Activated T-helper 17 cell treated with anti-CD3 and anti-CD28 coated beads, Interleukin-2, amount 50 U/mL, for 72 hours (primary cell): ENCODE measurements around the gene SLC7A14. TPM values are rescaled to one million over a fixed set of nuclear protein-coding genes. Genes with fewer than 3 reads are reported as not detected.

Experiments used
- ATAC-seq: fragments of 150-1000 bp; cut with Tn5 transposase; replicated peaks from 2 replicates; pipeline ENCODE4 v1.10.0; 2021; ENCODE audit warnings: mild to moderate bottlenecking, moderate library complexity
- H3K27ac Mint-ChIP-seq: one replicate; pipeline ENCODE4 v1.8.0; 2022; ENCODE audit warnings: mixed read lengths
- H3K27me3 Mint-ChIP-seq: one replicate; pipeline ENCODE4 v1.8.0; 2022; ENCODE audit warnings: mixed read lengths
- H3K36me3 Mint-ChIP-seq: one replicate; pipeline ENCODE4 v1.8.0; 2022; ENCODE audit warnings: low read depth, mild to moderate bottlenecking, mixed read lengths
- H3K4me1 Mint-ChIP-seq: one replicate; pipeline ENCODE4 v1.8.0; 2022; ENCODE audit warnings: mixed read lengths
- H3K4me3 Mint-ChIP-seq: one replicate; pipeline ENCODE4 v1.8.0; 2022; ENCODE audit warnings: mild to moderate bottlenecking, mixed read lengths
- H3K9me3 Mint-ChIP-seq: one replicate; pipeline ENCODE4 v1.8.0; 2022; ENCODE audit warnings: mixed read lengths
- total RNA-seq, 2 donors: library from RNA; stranded (reverse); gene quantifications; one replicate each; pipeline ENCODE4 v1.2.3, GENCODE V29; 2022

The SLC7A14 gene
- total RNA-seq, 2 donors from 2014 or later = not detected

DNA sequence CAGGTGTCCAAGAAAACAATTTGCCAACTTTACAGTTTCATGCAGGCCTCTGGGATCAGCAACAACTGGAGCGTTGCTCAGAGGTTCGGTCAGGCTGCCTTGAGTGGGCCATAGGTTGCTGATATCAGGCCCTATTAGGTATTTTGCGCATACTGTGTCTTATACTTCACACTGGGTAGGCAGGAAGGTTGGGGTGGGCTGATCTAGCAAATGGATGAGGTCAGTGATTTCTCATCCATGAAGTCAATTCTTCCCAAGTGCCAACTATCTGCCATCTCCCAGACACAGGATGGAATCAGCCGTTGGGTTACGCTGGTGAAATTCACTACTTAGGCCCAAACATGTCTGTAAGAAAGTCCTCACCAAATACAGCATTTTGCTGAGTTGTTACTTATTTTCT is 77.6 kb downstream of the SLC7A14 start:
- no peak for ATAC-seq
- no peaks in the 10 kb centered on the region for H3K4me1 Mint-ChIP-seq
- H3K27me3 Mint-ChIP-seq = peaks cover 13% of the 10 kb centered on the region
- H3K27ac Mint-ChIP-seq = no peak overlapping the region
- no peaks in the 10 kb centered on the region for H3K9me3 Mint-ChIP-seq
- H3K4me3 Mint-ChIP-seq = no peak overlapping the region
- no peaks in the 10 kb centered on the region for H3K36me3 Mint-ChIP-seq

DNA sequence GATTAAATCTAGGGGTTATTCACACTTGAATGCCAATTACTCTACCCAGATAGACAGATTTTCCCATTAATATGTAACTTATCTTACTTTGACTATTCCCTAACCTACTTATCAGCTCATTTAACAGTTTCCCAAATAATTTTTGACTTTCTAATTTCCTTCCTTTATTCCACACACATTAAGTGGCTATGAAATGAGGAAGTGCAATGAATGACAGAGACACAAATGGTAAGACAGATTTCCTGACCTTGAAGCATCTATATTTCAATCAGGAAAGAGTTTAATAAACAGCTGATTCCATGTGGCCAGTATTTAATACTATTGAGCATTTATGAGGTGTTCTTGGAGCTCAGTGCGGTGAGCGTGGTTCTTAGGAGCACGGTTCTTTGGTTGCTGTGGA is 78.8 kb downstream of the SLC7A14 start:
- H3K27me3 Mint-ChIP-seq = peaks cover 10% of the 10 kb centered on the region
- no peaks in the 10 kb centered on the region for H3K9me3 Mint-ChIP-seq
- H3K27ac Mint-ChIP-seq = no peak overlapping the region
- no peak for ATAC-seq
- no peak overlapping the region for H3K4me3 Mint-ChIP-seq
- H3K36me3 Mint-ChIP-seq = no peaks in the 10 kb centered on the region
- no peaks in the 10 kb centered on the region for H3K4me1 Mint-ChIP-seq

DNA sequence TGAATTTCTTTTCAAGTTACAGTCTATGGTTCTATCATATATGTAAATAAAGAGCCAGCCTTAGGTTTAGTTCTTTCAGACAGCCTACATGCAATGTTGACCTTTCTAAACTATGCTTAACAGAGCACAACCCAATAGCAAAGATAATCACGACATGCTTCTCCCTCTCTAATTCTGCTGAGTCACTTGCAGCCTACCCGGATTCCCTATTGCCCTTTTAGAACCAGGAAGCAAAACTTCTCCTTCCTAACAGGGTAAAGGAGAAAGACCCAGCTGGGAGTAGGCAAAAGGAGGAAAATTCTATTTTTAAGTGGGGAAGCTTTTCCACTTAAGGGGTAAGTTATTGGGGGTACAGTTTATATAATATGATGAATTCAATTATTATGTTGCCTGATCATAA is 79.3 kb downstream of the SLC7A14 start:
- no peak overlapping the region for H3K4me3 Mint-ChIP-seq
- peaks cover 10% of the 10 kb centered on the region for H3K27me3 Mint-ChIP-seq
- H3K4me1 Mint-ChIP-seq = no peaks in the 10 kb centered on the region
- H3K36me3 Mint-ChIP-seq = no peaks in the 10 kb centered on the region
- H3K27ac Mint-ChIP-seq = no peak overlapping the region
- no peak for ATAC-seq
- H3K9me3 Mint-ChIP-seq = no peaks in the 10 kb centered on the region

DNA sequence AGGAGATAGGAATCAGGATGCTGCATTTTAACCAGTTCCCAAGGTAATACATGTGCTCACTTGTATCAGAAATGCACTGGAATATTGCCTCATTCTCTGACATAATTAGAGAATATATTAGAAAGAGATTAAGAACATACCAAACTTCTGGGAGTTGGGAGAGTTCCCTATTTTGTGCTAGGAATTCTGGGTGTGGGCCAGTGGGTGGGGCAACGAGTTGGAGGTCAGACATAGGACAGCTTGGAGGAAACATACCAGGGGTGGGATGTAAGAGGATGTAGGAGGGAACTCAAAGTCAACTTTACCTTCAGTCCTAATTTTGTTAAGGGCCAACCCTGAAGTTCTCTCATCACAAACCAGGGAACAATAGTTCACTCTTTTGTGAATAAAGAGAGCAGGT is 83.6 kb downstream of the SLC7A14 start:
- Mint-ChIP-seq H3K27me3 (peaks cover 5% of the 10 kb centered on the region), H3K4me3 (no peak overlapping the region), H3K27ac (no peak overlapping the region), H3K4me1 (no peaks in the 10 kb centered on the region), H3K36me3 (no peaks in the 10 kb centered on the region), H3K9me3 (no peaks in the 10 kb centered on the region)
- ATAC-seq = no peak

DNA sequence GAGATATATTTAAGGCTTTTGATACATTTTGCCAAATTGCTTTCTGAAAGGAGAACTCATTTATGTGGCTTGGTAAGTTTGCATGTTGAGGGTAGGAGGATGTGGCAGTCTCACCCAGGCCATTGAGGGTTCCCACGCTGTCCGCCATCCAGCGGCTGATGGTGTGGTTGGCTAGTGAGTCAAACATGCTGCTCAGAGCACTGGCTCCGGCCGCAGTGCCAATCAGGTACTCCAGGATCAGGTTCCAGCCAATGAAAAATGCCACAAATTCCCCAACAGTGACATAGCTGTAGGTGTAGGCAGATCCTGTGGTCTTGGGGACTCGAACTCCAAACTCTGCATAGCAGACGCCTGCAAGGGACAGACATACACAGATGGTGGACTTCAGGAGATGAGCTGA is 84.9 kb downstream of the SLC7A14 start:
- H3K4me1 Mint-ChIP-seq = no peaks in the 10 kb centered on the region
- H3K27me3 Mint-ChIP-seq = peaks cover under 1% of the 10 kb centered on the region
- no peak overlapping the region for H3K27ac Mint-ChIP-seq
- H3K36me3 Mint-ChIP-seq = no peaks in the 10 kb centered on the region
- H3K9me3 Mint-ChIP-seq = no peaks in the 10 kb centered on the region
- H3K4me3 Mint-ChIP-seq = no peak overlapping the region
- ATAC-seq = no peak

DNA sequence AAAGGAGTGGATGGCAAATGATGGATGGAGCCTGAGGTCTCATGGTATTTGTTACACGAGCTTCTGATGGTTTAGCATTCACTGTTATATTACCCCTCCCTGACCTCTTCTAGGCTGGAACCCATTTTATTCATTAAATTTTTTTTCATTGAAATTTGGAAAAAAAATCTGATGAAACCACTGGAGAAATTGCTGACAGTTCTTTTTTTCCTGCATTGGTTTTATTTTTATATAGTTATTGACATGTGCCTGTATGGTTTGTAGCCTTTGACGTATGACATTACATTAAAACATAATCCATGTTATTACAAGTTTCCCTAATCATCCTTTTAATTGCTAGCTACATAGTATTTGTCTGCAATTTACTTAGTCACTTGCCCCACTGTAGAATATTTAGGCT is 85.4 kb downstream of the SLC7A14 start:
- no peaks in the 10 kb centered on the region for H3K36me3 Mint-ChIP-seq
- no peak for ATAC-seq
- H3K4me1 Mint-ChIP-seq = no peaks in the 10 kb centered on the region
- no peak overlapping the region for H3K27ac Mint-ChIP-seq
- no peaks in the 10 kb centered on the region for H3K9me3 Mint-ChIP-seq
- peaks cover 5% of the 10 kb centered on the region for H3K27me3 Mint-ChIP-seq
- H3K4me3 Mint-ChIP-seq = no peak overlapping the region

DNA sequence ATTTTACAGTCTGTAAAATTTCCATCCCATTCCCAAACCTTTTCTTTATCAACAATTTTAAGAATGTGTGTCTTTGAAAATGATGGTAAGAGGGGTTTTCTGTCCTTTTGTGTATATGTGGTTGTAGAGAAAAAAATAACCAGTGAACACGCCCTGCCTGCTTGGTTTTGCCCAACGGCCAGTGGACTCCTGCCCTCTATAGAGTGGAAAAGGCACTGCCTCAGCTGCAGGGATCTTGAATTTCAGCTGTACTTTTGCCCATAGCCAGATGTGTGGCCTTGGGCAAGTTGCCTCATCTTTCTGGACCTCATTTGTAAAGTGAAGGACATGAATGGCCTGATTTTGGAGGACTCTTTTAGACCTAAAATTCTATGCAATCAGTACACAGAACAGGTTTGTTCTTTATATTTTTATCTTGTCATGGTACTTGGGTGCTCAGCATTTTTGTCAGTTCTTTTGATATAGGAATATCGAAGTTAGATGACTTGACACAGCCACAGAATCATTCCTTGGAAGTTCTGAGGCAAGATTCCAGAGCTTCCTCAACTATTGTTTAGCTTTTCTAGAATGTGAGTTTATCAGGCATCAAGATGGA is 86.2 kb downstream of the SLC7A14 start:
- H3K27me3 Mint-ChIP-seq = peaks cover 6% of the 10 kb centered on the region
- H3K4me3 Mint-ChIP-seq = no peak overlapping the region
- no peaks in the 10 kb centered on the region for H3K9me3 Mint-ChIP-seq
- H3K36me3 Mint-ChIP-seq = no peaks in the 10 kb centered on the region
- no peak overlapping the region for H3K27ac Mint-ChIP-seq
- no peak for ATAC-seq
- no peaks in the 10 kb centered on the region for H3K4me1 Mint-ChIP-seq

DNA sequence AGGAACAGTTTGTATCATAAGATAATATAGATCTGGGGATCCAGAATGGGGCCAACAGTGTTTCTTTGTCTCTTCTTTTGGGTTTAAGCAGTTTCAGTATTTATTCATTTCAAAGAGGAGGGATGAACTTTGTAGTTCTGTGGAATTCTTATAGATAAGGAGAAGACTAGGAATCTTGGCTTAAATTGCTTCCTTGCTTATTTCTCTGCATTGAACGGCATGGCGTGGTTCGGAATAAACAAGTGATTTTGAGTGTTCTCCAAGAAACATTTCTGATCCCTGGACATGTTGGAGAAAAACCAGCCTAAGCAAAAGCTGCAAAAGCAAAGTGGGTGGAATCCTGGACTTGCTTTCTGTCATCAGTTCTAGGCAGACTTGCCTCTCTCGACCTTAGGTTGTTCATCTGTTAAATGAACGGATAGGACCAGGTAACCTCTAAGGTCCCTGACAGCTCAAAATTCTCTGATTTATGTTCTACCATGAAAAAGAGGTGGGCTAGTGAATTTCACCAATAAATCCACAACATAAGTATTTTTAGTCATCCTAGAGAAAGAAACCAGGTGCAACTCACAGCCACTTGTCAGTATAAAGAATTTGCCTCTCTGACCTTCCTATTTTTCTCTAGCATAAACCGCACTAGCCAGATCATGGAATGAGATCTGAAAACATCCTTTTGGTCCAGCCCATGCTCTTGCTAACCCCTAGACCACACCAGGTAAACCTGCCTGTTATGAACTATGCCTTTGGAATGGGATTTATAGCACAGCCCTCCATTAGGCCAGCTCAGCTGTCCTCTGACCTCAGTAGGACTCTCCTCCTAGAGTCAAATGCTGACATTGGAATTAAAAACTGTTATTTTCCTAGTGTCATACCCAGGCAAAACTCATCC is 88.4 kb downstream of the SLC7A14 start:
- Mint-ChIP-seq H3K4me1 (no peaks in the 10 kb centered on the region), H3K36me3 (no peaks in the 10 kb centered on the region), H3K27ac (no peak overlapping the region), H3K27me3 (peaks cover 6% of the 10 kb centered on the region), H3K9me3 (no peaks in the 10 kb centered on the region), H3K4me3 (no peak overlapping the region)
- no peak for ATAC-seq

DNA sequence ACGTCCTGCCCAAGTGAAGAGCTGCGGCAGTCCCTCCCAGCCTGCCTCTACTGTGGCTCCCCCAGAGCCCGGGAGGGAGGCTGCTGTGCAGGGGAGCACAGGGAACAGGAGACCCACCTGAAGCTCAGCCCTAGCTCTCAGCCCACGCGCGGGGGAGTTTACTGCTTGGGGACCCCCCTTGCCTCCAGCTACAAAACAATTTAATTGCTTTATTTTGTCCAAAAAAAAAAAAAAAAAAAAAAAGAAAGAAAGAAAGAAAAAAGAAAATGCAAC is 89.1 kb downstream of the SLC7A14 start:
- H3K4me1 Mint-ChIP-seq = no peaks in the 10 kb centered on the region
- H3K27me3 Mint-ChIP-seq = peaks cover 6% of the 10 kb centered on the region
- ATAC-seq = no peak
- no peaks in the 10 kb centered on the region for H3K9me3 Mint-ChIP-seq
- H3K4me3 Mint-ChIP-seq = no peak overlapping the region
- H3K27ac Mint-ChIP-seq = no peak overlapping the region
- H3K36me3 Mint-ChIP-seq = no peaks in the 10 kb centered on the region

DNA sequence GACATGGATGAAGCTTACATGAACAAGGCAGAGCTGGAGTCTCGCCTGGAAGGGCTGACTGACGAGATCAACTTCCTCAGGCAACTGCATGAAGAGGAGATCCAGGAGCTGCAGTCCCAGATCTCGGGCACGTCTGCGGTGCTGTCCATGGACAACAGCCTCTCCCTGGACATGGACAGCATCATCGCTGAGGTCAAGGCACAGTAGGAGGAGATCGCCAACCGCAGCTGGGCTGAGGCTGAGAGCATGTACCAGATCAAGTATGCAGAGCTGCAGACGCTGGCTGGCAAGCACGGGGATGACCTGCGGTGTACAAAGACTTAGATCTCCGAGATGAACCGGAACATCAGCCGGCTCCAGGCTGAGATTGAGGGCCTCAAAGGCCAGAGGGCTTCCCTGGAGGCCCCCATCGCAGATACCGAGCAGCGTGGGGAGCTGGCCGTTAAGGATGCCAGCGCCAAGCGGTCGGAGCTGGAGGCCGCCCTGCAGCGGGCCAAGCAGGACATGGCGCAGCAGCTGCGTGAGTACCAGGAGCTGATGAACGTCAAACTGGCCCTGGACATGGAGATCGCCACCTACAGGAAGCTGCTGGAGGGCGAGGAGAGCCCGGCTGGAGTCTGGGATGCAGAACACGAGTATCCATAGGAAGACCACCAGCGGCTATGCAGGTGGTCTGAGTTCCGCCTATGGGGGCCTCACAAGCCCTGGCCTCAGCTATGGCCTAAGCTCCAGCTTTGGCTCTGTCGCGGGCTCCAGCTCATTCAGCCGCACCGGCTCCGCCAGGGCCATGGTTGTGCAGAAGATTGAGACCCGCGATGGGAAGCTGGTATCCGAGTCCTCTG is 89.6 kb downstream of the SLC7A14 start:
- Mint-ChIP-seq H3K27me3 (peaks cover 6% of the 10 kb centered on the region), H3K27ac (no peak overlapping the region), H3K4me1 (no peaks in the 10 kb centered on the region), H3K9me3 (no peaks in the 10 kb centered on the region), H3K4me3 (no peak overlapping the region), H3K36me3 (no peaks in the 10 kb centered on the region)
- ATAC-seq = no peak

DNA sequence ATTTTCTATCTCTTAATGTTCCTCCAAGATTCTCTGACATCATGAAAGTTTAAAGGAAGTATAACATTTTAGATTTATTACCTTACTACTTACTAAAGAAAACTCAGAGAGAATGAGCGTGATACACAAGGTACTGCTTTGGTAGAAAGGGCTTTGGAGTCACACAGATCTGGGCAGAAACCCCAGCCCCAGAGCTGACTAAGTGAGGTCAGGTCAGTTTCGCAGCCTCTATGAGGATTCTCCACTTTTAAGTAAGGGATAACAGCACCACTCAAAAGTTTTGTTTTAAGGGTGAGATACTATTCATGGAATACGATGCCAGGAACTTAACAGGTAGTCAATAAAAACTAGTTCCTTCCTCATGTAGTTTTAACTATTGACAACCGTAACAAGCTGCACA is 91.1 kb downstream of the SLC7A14 start:
- H3K27ac Mint-ChIP-seq = no peak overlapping the region
- H3K9me3 Mint-ChIP-seq = no peaks in the 10 kb centered on the region
- H3K27me3 Mint-ChIP-seq = peaks cover 6% of the 10 kb centered on the region
- ATAC-seq = no peak
- no peaks in the 10 kb centered on the region for H3K4me1 Mint-ChIP-seq
- no peak overlapping the region for H3K4me3 Mint-ChIP-seq
- H3K36me3 Mint-ChIP-seq = no peaks in the 10 kb centered on the region

DNA sequence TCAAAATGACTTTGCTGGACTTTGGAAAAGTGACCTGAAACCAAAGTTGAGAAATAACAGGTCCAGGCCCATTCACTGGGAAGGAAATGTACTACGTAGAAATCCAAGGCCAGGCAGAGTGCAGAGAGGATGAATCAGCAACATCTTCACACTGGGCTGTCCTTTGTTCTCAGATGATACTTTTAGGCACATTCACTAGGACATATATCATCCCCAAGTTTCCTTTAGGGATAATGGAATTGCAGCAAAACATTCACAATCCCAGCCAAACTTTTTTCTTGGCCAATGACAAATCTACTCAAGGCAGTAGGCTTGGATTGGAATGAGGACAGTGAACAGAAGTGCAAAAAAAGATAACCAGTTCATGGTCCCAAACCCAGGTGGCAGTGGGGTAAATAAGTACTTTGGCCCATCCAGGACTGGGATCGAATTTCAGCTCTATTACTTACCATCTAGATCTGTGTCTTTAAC is 92.1 kb downstream of the SLC7A14 start:
- Mint-ChIP-seq H3K27me3 (peaks cover 6% of the 10 kb centered on the region), H3K4me1 (no peaks in the 10 kb centered on the region), H3K36me3 (no peaks in the 10 kb centered on the region), H3K9me3 (no peaks in the 10 kb centered on the region), H3K27ac (no peak overlapping the region), H3K4me3 (no peak overlapping the region)
- ATAC-seq = no peak

DNA sequence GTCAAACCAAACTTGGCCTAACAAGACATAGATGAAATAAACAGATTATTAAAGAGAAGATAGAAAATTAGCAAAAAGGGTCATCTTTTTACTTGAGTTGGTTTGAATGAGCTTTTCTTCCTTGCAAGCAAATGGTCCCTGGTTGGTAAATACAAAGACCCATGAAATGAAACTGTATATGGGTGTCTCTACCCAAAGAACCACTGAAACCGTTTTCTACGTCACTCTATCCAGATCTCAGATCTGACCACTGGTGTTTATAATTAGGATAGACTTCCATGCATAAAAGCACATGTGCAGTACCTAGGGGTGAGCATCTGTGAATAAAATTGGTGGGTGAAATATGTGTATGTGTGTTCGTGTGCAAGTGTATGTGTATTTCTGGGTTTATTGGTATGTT is 94.0 kb downstream of the SLC7A14 start:
- H3K4me1 Mint-ChIP-seq = no peaks in the 10 kb centered on the region
- peaks cover 7% of the 10 kb centered on the region for H3K27me3 Mint-ChIP-seq
- no peak for ATAC-seq
- no peaks in the 10 kb centered on the region for H3K36me3 Mint-ChIP-seq
- H3K9me3 Mint-ChIP-seq = no peaks in the 10 kb centered on the region
- H3K4me3 Mint-ChIP-seq = no peak overlapping the region
- no peak overlapping the region for H3K27ac Mint-ChIP-seq

DNA sequence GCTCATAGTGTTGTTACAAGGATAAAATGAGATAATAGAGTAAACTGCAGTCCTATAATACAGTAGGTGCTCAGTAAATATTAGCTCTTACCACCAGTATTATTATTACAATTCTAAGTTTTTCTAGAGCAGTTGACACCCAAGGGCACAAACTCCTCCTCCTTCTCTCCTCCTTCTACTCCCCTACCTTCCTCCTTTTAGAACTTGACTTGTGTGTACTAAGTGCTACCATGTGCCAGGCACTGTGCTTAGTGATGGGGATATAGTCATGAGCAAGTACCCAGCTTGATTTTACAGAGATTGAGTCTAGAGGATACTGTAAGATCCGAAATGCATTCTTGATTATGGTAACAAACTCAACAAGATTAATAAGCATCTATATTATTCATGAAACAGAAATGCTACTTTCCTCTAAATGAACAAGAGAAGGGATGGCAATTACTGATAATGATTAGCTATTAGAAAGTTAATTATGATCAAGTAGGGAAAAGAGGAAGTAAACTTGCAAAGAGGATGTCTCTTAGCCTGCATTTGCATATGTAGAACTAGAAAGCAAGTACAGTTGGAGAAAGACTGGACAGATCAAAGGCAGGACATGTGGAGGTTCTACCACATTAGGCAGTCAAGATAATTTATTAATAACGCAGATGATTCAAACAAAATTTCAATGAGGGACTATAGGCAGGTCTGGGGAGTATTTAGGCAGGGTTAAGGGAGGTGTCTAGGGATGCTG is 94.9 kb downstream of the SLC7A14 start:
- Mint-ChIP-seq H3K36me3 (no peaks in the 10 kb centered on the region), H3K27me3 (peaks cover 12% of the 10 kb centered on the region), H3K9me3 (no peaks in the 10 kb centered on the region), H3K4me1 (no peaks in the 10 kb centered on the region), H3K27ac (no peak overlapping the region), H3K4me3 (no peak overlapping the region)
- ATAC-seq = no peak
